Measurements from ENCODE around the gene ABCF2.

The ABCF2 gene

GRCh38 chr7:151212626-151213025 lies 14.4 kb downstream of the ABCF2 start:
- Histone ChIP-seq H2AFZ (ENCODE audit: low read length, unreplicated experiment) (no peak overlapping the region), H3K4me1 (ENCODE audit: control insufficient read depth, insufficient read depth, low read length, unreplicated experiment) (no peaks in the 10 kb centered on the region), H3K36me3 (ENCODE audit: insufficient read depth, low read length) (peaks cover 16% of the 10 kb centered on the region; the same call in 1 of the 2 replicates), H3K27me3 (ENCODE audit: insufficient read depth, low read length) (no peaks in the 10 kb centered on the region), H3K4me3 (ENCODE audit: low read depth, low read length) (no peak overlapping the region), H3K79me2 (ENCODE audit: control insufficient read depth, insufficient read depth, low read length, unreplicated experiment) (no peaks in the 10 kb centered on the region), H3K27ac (ENCODE audit: low read depth, low read length) (no peak overlapping the region)

GRCh38 chr7:151211155-151211772 lies 15.7 kb downstream of the ABCF2 start:
- no peak overlapping the region for H3K27ac ChIP-seq (ENCODE audit: low read depth, low read length)
- H3K4me3 ChIP-seq (ENCODE audit: low read depth, low read length), result no peak overlapping the region
- H3K79me2 ChIP-seq (ENCODE audit: control insufficient read depth, insufficient read depth, low read length, unreplicated experiment), result no peaks in the 10 kb centered on the region
- H3K27me3 ChIP-seq (ENCODE audit: insufficient read depth, low read length), result 0 out of 2 replicates have a peak, but pooled peaks cover 4% of the 10 kb centered on the region
- H3K4me1 ChIP-seq (ENCODE audit: control insufficient read depth, insufficient read depth, low read length, unreplicated experiment), result no peaks in the 10 kb centered on the region
- H3K36me3 ChIP-seq (ENCODE audit: insufficient read depth, low read length), result peaks cover 13% of the 10 kb centered on the region; the same call in 1 of the 2 replicates
- H2AFZ ChIP-seq (ENCODE audit: low read length, unreplicated experiment), result no peak overlapping the region

- peaks cover 10% of the 10 kb centered on the region for H3K27me3 ChIP-seq (ENCODE audit: insufficient read depth, low read length)
- H3K4me1 ChIP-seq (ENCODE audit: control insufficient read depth, insufficient read depth, low read length, unreplicated experiment), result no peaks in the 10 kb centered on the region
- peaks cover 6% of the 10 kb centered on the region; the same call in 1 of the 2 replicates for H3K36me3 ChIP-seq (ENCODE audit: insufficient read depth, low read length)
- H2AFZ ChIP-seq (ENCODE audit: low read length, unreplicated experiment), result no peak within 1 kb of the TSS
- H3K79me2 ChIP-seq (ENCODE audit: control insufficient read depth, insufficient read depth, low read length, unreplicated experiment), result no peaks in the 10 kb centered on the region
- H3K4me3 ChIP-seq (ENCODE audit: low read depth, low read length), result no peak within 1 kb of the TSS
- H3K27ac ChIP-seq (ENCODE audit: low read depth, low read length), result no peak within 1 kb of the TSS
Measured at GRCh38 chr7:151210087-151210854, 16.7 kb downstream of the ABCF2 start, which contains the start of gene H2BK1. H2BK1 (minus strand) TSS chr7:151210488; CDS start chr7:151210318, 170 bp downstream.

- 0 out of 2 replicates have a peak, but pooled peaks cover 5% of the 10 kb centered on the region for H3K36me3 ChIP-seq (ENCODE audit: insufficient read depth, low read length)
- H3K27ac ChIP-seq (ENCODE audit: low read depth, low read length), result no peak overlapping the region
- H3K27me3 ChIP-seq (ENCODE audit: insufficient read depth, low read length), result peaks cover 17% of the 10 kb centered on the region
- no peaks in the 10 kb centered on the region for H3K79me2 ChIP-seq (ENCODE audit: control insufficient read depth, insufficient read depth, low read length, unreplicated experiment)
- no peak overlapping the region for H2AFZ ChIP-seq (ENCODE audit: low read length, unreplicated experiment)
- H3K4me3 ChIP-seq (ENCODE audit: low read depth, low read length), result no peak overlapping the region
- no peaks in the 10 kb centered on the region for H3K4me1 ChIP-seq (ENCODE audit: control insufficient read depth, insufficient read depth, low read length, unreplicated experiment)
Measured at GRCh38 chr7:151209588-151209987, 17.4 kb downstream of the ABCF2 start.

- Histone ChIP-seq H3K79me2 (ENCODE audit: control insufficient read depth, insufficient read depth, low read length, unreplicated experiment) (no peaks in the 10 kb centered on the region), H3K27me3 (ENCODE audit: insufficient read depth, low read length) (peaks cover 30% of the 10 kb centered on the region), H3K4me1 (ENCODE audit: control insufficient read depth, insufficient read depth, low read length, unreplicated experiment) (no peaks in the 10 kb centered on the region), H2AFZ (ENCODE audit: low read length, unreplicated experiment) (no peak overlapping the region), H3K4me3 (ENCODE audit: low read depth, low read length) (no peak overlapping the region), H3K36me3 (ENCODE audit: insufficient read depth, low read length) (0 out of 2 replicates have a peak, but pooled peaks cover 2% of the 10 kb centered on the region), H3K27ac (ENCODE audit: low read depth, low read length) (no peak overlapping the region)
Measured at GRCh38 chr7:151208253-151208862, 18.6 kb downstream of the ABCF2 start.

- H3K36me3 ChIP-seq (ENCODE audit: insufficient read depth, low read length), result no peaks in the 10 kb centered on the region
- H3K4me1 ChIP-seq (ENCODE audit: control insufficient read depth, insufficient read depth, low read length, unreplicated experiment), result no peaks in the 10 kb centered on the region
- H3K79me2 ChIP-seq (ENCODE audit: control insufficient read depth, insufficient read depth, low read length, unreplicated experiment), result no peaks in the 10 kb centered on the region
- H3K27ac ChIP-seq (ENCODE audit: low read depth, low read length), result no peak overlapping the region
- no peak overlapping the region for H2AFZ ChIP-seq (ENCODE audit: low read length, unreplicated experiment)
- H3K4me3 ChIP-seq (ENCODE audit: low read depth, low read length), result no peak overlapping the region
- H3K27me3 ChIP-seq (ENCODE audit: insufficient read depth, low read length), result peaks cover 35% of the 10 kb centered on the region
Measured at GRCh38 chr7:151207804-151208203, 19.2 kb downstream of the ABCF2 start.

GRCh38 chr7:151207315-151207714 lies 19.7 kb downstream of the ABCF2 start:
- Histone ChIP-seq H3K4me3 (ENCODE audit: low read depth, low read length) (no peak overlapping the region), H3K79me2 (ENCODE audit: control insufficient read depth, insufficient read depth, low read length, unreplicated experiment) (no peaks in the 10 kb centered on the region), H3K27ac (ENCODE audit: low read depth, low read length) (no peak overlapping the region), H3K36me3 (ENCODE audit: insufficient read depth, low read length) (no peaks in the 10 kb centered on the region), H3K27me3 (ENCODE audit: insufficient read depth, low read length) (peaks cover 38% of the 10 kb centered on the region), H3K4me1 (ENCODE audit: control insufficient read depth, insufficient read depth, low read length, unreplicated experiment) (no peaks in the 10 kb centered on the region), H2AFZ (ENCODE audit: low read length, unreplicated experiment) (no peak overlapping the region)

GRCh38 chr7:151206914-151207313 lies 20.1 kb downstream of the ABCF2 start:
- H3K4me1 ChIP-seq (ENCODE audit: control insufficient read depth, insufficient read depth, low read length, unreplicated experiment), result no peaks in the 10 kb centered on the region
- H3K36me3 ChIP-seq (ENCODE audit: insufficient read depth, low read length), result no peaks in the 10 kb centered on the region
- H3K79me2 ChIP-seq (ENCODE audit: control insufficient read depth, insufficient read depth, low read length, unreplicated experiment), result no peaks in the 10 kb centered on the region
- no peak overlapping the region for H2AFZ ChIP-seq (ENCODE audit: low read length, unreplicated experiment)
- H3K27ac ChIP-seq (ENCODE audit: low read depth, low read length), result no peak overlapping the region
- H3K4me3 ChIP-seq (ENCODE audit: low read depth, low read length), result no peak overlapping the region
- H3K27me3 ChIP-seq (ENCODE audit: insufficient read depth, low read length), result peaks cover 42% of the 10 kb centered on the region

- Histone ChIP-seq H3K36me3 (ENCODE audit: insufficient read depth, low read length) (no peaks in the 10 kb centered on the region), H3K4me3 (ENCODE audit: low read depth, low read length) (no peak overlapping the region), H3K79me2 (ENCODE audit: control insufficient read depth, insufficient read depth, low read length, unreplicated experiment) (no peaks in the 10 kb centered on the region), H2AFZ (ENCODE audit: low read length, unreplicated experiment) (no peak overlapping the region), H3K27ac (ENCODE audit: low read depth, low read length) (no peak overlapping the region), H3K27me3 (ENCODE audit: insufficient read depth, low read length) (peaks cover 48% of the 10 kb centered on the region), H3K4me1 (ENCODE audit: control insufficient read depth, insufficient read depth, low read length, unreplicated experiment) (no peaks in the 10 kb centered on the region)
Measured at GRCh38 chr7:151205730-151206129, 21.3 kb downstream of the ABCF2 start.

GRCh38 chr7:151204383-151205032 lies 22.5 kb downstream of the ABCF2 start:
- Histone ChIP-seq H3K27me3 (ENCODE audit: insufficient read depth, low read length) (peaks cover 60% of the 10 kb centered on the region), H2AFZ (ENCODE audit: low read length, unreplicated experiment) (no peak overlapping the region), H3K4me1 (ENCODE audit: control insufficient read depth, insufficient read depth, low read length, unreplicated experiment) (no peaks in the 10 kb centered on the region)

More at GRCh38 chr7:151204383-151205032, 22.5 kb downstream of the ABCF2 start:
- Histone ChIP-seq H3K79me2 (ENCODE audit: control insufficient read depth, insufficient read depth, low read length, unreplicated experiment) (no peaks in the 10 kb centered on the region), H3K36me3 (ENCODE audit: insufficient read depth, low read length) (no peaks in the 10 kb centered on the region), H3K27ac (ENCODE audit: low read depth, low read length) (no peak overlapping the region), H3K4me3 (ENCODE audit: low read depth, low read length) (no peak overlapping the region)

All from ACC112 (cell line).